Muscle of leg (tissue), 11 donors: ENCODE measurements around the gene TMEM61. TPM values are rescaled to one million over a fixed set of nuclear protein-coding genes. Genes with fewer than 3 reads are reported as not detected.

Experiments used
- DNase-seq: peaks from one replicate; pipeline ENCODE4 v3.0.0; 2013
- H3K27ac ChIP-seq: one replicate; pipeline ENCODE4 v1.5.1; 2013; ENCODE audit warnings: mild to moderate bottlenecking, low read length, control low read depth
- H3K27me3 ChIP-seq: one replicate; pipeline ENCODE4 v1.6.1; 2013; ENCODE audit warnings: low read length; ENCODE audit not compliant: control insufficient read depth, insufficient read depth
- H3K36me3 ChIP-seq: one replicate; pipeline ENCODE4 v1.6.1; 2013; ENCODE audit warnings: low read length; ENCODE audit not compliant: control insufficient read depth, insufficient read depth
- H3K4me1 ChIP-seq: one replicate; pipeline ENCODE4 v1.6.1; 2013; ENCODE audit warnings: low read length; ENCODE audit not compliant: control insufficient read depth, insufficient read depth
- H3K4me3 ChIP-seq: one replicate; pipeline ENCODE4 v1.5.1; 2013; ENCODE audit warnings: low read length, control low read depth
- H3K9me3 ChIP-seq: replicated peaks from 2 replicates; pipeline ENCODE4 v1.6.1; 2013; ENCODE audit warnings: low read depth, low read length; ENCODE audit not compliant: control insufficient read depth
- WGBS: methylation state at CpG from one replicate; pipeline ENCODE4 v1.1.5; 2013; ENCODE audit warnings: missing lambda C conversion rate; ENCODE audit not compliant: insufficient coverage; 5-methylcytosine and 5-hydroxymethylcytosine counted together
- polyA plus RNA-seq, 8 donors: library from polyadenylated mRNA; unstranded; fragments of 120-200 nt; gene quantifications; one replicate each; pipeline versions ENCODE4 v1.2.1 to v1.2.3, GENCODE V29; 2013; ENCODE audit warnings: inconsistent platforms in 1 of 8, low replicate concordance in 1 of 8; ENCODE audit not compliant: insufficient read length in 8 of 8, insufficient read depth in 1 of 8
- total RNA-seq: library from RNA; stranded (reverse); fragments of 120-200 nt; gene quantifications from one replicate; pipeline ENCODE4 v1.2.4, GENCODE V29; 2013

TMEM61 gene
- total and polyA plus RNA-seq, 9 donors: 0.04 to 0.56 (median 0.11) TPM; not detected in 6

- Histone ChIP-seq H3K36me3 (no peaks in the 10 kb centered on the region), H3K27me3 (peaks cover 59% of the 10 kb centered on the region), H3K4me1 (peaks cover 5% of the 10 kb centered on the region), H3K4me3 (no peak overlapping the region), H3K9me3 (no peaks in the 10 kb centered on the region), H3K27ac (no peak overlapping the region)
- no peak for DNase-seq
- 38% methylated on average over 5 of the region's 8 CpGs for WGBS
Measured at GRCh38 chr1:55000110-55001085, 20.0 kb downstream of the TMEM61 start.

- peaks cover 50% of the 10 kb centered on the region for H3K27me3 ChIP-seq
- H3K36me3 ChIP-seq: no peaks in the 10 kb centered on the region
- no peak for DNase-seq
- H3K4me1 ChIP-seq: peaks cover 5% of the 10 kb centered on the region
- no peaks in the 10 kb centered on the region for H3K9me3 ChIP-seq
- 70% methylated on average over 1 of the region's 4 CpGs for WGBS
- no peak overlapping the region for H3K4me3 ChIP-seq
- no peak overlapping the region for H3K27ac ChIP-seq
Measured at GRCh38 chr1:55001311-55001710, 20.9 kb downstream of the TMEM61 start.

GRCh38 chr1:55002686-55003085, 22.3 kb downstream of the TMEM61 start:
- Histone ChIP-seq H3K27me3 (peaks cover 36% of the 10 kb centered on the region), H3K4me3 (no peak overlapping the region), H3K36me3 (no peaks in the 10 kb centered on the region), H3K9me3 (no peaks in the 10 kb centered on the region), H3K27ac (no peak overlapping the region), H3K4me1 (no peaks in the 10 kb centered on the region)
- 87% methylated on average over 2 of the region's 2 CpGs for WGBS
- no peak for DNase-seq

GRCh38 chr1:55005351-55006140, 25.1 kb downstream of the TMEM61 start:
- H3K27me3 ChIP-seq: peaks cover 12% of the 10 kb centered on the region
- H3K4me1 ChIP-seq: no peaks in the 10 kb centered on the region
- H3K27ac ChIP-seq: no peak overlapping the region
- 78% methylated on average over 6 of the region's 10 CpGs for WGBS
- no peak for DNase-seq
- H3K4me3 ChIP-seq: no peak overlapping the region
- no peaks in the 10 kb centered on the region for H3K36me3 ChIP-seq
- H3K9me3 ChIP-seq: peaks cover 2% of the 10 kb centered on the region

- WGBS: 79% methylated on average over 9 of the region's 12 CpGs
- no peaks in the 10 kb centered on the region for H3K4me1 ChIP-seq
- no peak overlapping the region for H3K27ac ChIP-seq
- no peak overlapping the region for H3K4me3 ChIP-seq
- peaks cover 2% of the 10 kb centered on the region for H3K9me3 ChIP-seq
- no peak for DNase-seq
- H3K36me3 ChIP-seq: no peaks in the 10 kb centered on the region
- peaks cover 5% of the 10 kb centered on the region for H3K27me3 ChIP-seq
Measured at GRCh38 chr1:55006931-55007330, 26.5 kb downstream of the TMEM61 start.

- Histone ChIP-seq H3K27ac (no peak overlapping the region), H3K4me3 (no peak overlapping the region), H3K9me3 (peaks cover 2% of the 10 kb centered on the region), H3K36me3 (no peaks in the 10 kb centered on the region), H3K4me1 (no peaks in the 10 kb centered on the region), H3K27me3 (peaks cover 3% of the 10 kb centered on the region)
- no peak for DNase-seq
- 83% methylated on average over 1 of the region's 3 CpGs for WGBS
Measured at GRCh38 chr1:55007625-55008024, 27.2 kb downstream of the TMEM61 start.

GRCh38 chr1:55010194-55010886, 29.9 kb downstream of the TMEM61 start:
- 75% methylated on average over 7 of the region's 9 CpGs for WGBS
- Histone ChIP-seq H3K4me1 (no peaks in the 10 kb centered on the region), H3K4me3 (no peak overlapping the region), H3K27ac (no peak overlapping the region), H3K27me3 (peaks cover 13% of the 10 kb centered on the region), H3K36me3 (no peaks in the 10 kb centered on the region), H3K9me3 (peaks cover 2% of the 10 kb centered on the region)
- no peak for DNase-seq

- no CpG with 5 or more reads among the region's 7 CpGs for WGBS
- no peak overlapping the region for H3K27ac ChIP-seq
- DNase-seq: no peak
- peaks cover 2% of the 10 kb centered on the region for H3K9me3 ChIP-seq
- H3K36me3 ChIP-seq: no peaks in the 10 kb centered on the region
- peaks cover 17% of the 10 kb centered on the region for H3K27me3 ChIP-seq
- no peak overlapping the region for H3K4me3 ChIP-seq
- H3K4me1 ChIP-seq: no peaks in the 10 kb centered on the region
Measured at GRCh38 chr1:55010887-55011217, 30.4 kb downstream of the TMEM61 start.

GRCh38 chr1:55012661-55013060, 32.2 kb downstream of the TMEM61 start:
- no peak overlapping the region for H3K27ac ChIP-seq
- peaks cover 19% of the 10 kb centered on the region for H3K27me3 ChIP-seq
- H3K4me3 ChIP-seq: no peak overlapping the region
- no peaks in the 10 kb centered on the region for H3K4me1 ChIP-seq
- no CpG with 5 or more reads among the region's 1 CpG for WGBS
- H3K36me3 ChIP-seq: no peaks in the 10 kb centered on the region
- peaks cover 2% of the 10 kb centered on the region for H3K9me3 ChIP-seq
- DNase-seq: no peak

GRCh38 chr1:55015123-55015522, 34.7 kb downstream of the TMEM61 start:
- Histone ChIP-seq H3K27me3 (peaks cover 20% of the 10 kb centered on the region), H3K27ac (no peak overlapping the region), H3K4me3 (no peak overlapping the region), H3K4me1 (no peaks in the 10 kb centered on the region), H3K9me3 (no peaks in the 10 kb centered on the region), H3K36me3 (no peaks in the 10 kb centered on the region)
- no peak for DNase-seq
- 59% methylated on average over 3 of the region's 5 CpGs for WGBS
